GM18511 (cell line): ENCODE measurements around the gene IGSF3.
"Not testable (repeated sequence)": the region's sequence is repeated elsewhere in the genome, so short reads cannot be mapped to it uniquely, and the experiment has no call there.

ENCODE experiments used
- ATAC-seq: cut with Tn5 transposase; IDR thresholded peaks from one replicate; pipeline ENCODE4 v1.9.1; 2021; ENCODE audit warnings: mild to moderate bottlenecking, moderate library complexity; ENCODE audit not compliant: unreplicated experiment

The IGSF3 gene

DNA sequence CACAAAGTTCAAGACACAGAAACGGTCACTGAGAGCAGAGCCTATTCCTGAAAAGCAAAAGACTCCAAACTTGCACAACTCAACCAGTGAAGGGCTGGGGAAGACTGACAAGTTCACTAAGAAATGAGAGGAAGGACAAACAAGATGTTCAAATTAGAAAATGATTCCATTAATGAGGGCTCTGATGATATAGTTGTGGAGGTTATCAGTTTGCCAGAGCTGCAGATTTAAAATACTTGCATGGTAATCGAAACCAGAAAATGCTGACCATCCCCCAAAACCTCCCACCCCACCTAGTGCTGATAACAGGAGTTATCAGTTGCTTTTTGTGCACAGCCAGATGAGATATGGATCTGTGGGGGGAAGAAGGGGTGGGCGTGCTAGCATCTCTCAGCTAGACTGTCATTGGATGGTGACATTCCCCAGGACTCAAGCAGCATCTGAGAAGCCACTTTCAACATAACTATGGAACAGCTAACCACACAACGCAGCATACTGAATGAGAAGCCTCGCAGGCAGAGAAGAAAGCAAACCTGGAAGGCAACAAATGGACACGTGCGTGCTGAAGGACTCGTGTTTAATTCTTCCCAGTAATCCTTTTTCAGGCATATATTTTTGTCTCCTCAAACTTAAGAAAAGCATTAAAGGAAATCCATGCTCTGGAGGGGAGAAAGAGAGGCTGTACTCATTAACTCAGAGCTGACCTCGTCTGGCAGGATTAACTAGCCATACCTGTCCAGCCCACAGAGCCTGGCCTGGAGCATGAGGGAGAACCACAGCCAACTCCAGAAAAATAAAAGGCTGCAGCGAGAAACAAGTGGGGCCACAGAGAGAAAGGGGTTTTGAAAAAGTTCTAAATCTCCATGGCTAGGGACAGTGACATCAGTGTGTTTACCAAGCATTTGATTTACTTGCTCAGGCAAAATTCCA lies 35.3 kb downstream of the IGSF3 start:
- not testable (repeated sequence) for ATAC-seq

GRCh38 chr1:116631554-116631953 lies 36.0 kb downstream of the IGSF3 start:
- ATAC-seq: not testable (repeated sequence)

GRCh38 chr1:116630057-116630456 lies 37.5 kb downstream of the IGSF3 start:
- not testable (repeated sequence) for ATAC-seq

- not testable (repeated sequence) for ATAC-seq
Measured at GRCh38 chr1:116629441-116629840, 38.1 kb downstream of the IGSF3 start.

GRCh38 chr1:116628448-116628847 lies 39.1 kb downstream of the IGSF3 start:
- no peak for ATAC-seq

GRCh38 chr1:116627357-116627756 lies 40.2 kb downstream of the IGSF3 start:
- ATAC-seq: not testable (repeated sequence)

- not testable (repeated sequence) for ATAC-seq
Measured at GRCh38 chr1:116626915-116627314, 40.6 kb downstream of the IGSF3 start.

DNA sequence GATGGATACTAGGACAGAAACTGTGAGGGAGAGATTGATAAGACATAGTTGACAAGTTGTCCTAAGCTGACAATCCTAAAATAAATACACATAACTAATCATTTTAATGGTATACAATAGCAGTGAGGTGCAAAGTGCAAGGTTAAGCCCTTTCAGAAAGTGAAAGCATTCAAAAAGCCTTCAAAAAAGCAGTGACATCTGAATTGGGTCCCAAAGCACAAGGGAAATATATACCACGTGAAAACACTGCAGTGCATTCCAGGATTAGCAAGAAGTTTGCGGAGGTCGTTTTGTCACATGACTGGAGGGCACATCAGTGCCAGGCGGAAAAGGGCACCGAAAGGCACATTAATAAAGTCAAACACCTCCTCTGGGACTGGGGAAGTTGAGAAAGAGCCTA lies 42.4 kb downstream of the IGSF3 start:
- not testable (repeated sequence) for ATAC-seq

DNA sequence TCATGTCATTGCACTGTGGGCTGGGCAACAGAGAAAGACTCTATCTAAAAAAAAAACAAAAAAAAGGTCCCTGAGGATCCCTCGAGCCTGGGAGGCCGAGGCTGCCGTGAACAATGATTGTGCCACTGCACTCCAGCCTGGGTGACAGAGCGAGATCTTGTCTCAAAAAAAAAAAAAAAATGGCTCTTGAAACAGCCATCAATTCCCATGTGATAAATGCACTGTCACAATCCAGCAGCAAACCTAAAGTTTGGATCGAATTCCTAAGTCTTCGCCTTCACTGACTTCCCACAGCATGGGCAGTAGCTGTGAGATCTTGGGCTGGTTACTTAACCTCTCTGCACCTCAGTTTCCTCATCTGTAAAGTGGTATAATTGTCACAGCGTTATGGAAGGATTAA lies 43.5 kb downstream of the IGSF3 start:
- ATAC-seq: no peak

- ATAC-seq: not testable (repeated sequence)
Measured at GRCh38 chr1:116622496-116622895, 45.0 kb downstream of the IGSF3 start.

DNA sequence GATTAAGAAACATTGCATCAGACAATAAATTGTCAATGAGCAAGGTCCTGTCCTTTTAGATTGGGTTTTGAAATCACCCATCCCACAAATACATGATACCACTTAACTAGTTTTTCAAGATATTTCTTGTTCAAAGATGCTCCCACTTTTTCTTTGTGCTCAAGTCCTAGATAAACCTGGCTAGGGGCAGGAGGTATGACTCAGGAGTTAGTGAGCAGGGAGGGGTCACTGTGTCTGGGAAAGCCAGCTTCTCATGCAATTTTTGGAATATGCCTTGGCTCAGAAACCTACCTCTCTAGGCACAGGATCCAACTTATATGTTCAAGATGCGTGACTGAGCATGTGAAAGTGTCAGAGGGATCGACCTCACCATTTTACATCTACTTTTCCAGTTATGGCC lies 45.8 kb downstream of the IGSF3 start:
- not testable (repeated sequence) for ATAC-seq

GRCh38 chr1:116620392-116620791 lies 47.1 kb downstream of the IGSF3 start:
- ATAC-seq: not testable (repeated sequence)

- not testable (repeated sequence) for ATAC-seq
Measured at GRCh38 chr1:116619106-116619505, 48.4 kb downstream of the IGSF3 start.

GRCh38 chr1:116617808-116618207 lies 49.7 kb downstream of the IGSF3 start:
- not testable (repeated sequence) for ATAC-seq

GRCh38 chr1:116613825-116614224 lies 53.7 kb downstream of the IGSF3 start:
- ATAC-seq: not testable (repeated sequence)

DNA sequence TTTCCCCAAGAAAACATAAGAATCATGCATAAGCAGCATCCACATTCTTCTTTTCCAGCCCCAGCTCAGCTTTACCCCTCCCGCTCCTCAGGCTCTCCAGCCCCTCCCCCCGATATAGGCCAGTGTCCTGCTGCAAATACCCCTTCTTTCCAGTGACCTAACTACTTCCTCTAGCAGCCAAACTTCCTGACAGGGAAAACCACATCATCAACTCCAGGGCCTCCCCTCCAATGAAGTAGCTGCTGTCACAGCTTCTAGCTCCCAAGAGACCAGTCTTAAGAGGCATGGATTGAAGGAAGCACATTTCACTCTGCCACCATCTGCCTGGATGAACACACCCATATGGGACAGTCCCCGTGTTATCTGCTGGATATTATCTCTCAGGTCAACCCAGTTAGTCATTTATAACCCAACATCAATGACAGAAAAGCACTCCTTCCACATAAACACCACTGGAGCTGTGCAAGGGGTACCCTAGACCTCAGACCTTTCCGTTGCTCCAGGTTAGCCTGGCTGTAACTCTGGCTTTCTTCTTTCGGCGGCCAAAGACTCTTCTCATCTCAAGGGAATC lies 57.6 kb downstream of the IGSF3 start:
- not testable (repeated sequence) for ATAC-seq

- ATAC-seq: not testable (repeated sequence)
Measured at GRCh38 chr1:116608841-116609240, 58.7 kb downstream of the IGSF3 start.

- ATAC-seq: not testable (repeated sequence)
Measured at GRCh38 chr1:116608151-116608550, 59.4 kb downstream of the IGSF3 start.

- ATAC-seq: not testable (repeated sequence)
Measured at GRCh38 chr1:116607463-116607862, 60.1 kb downstream of the IGSF3 start.

GRCh38 chr1:116606067-116606466 lies 61.5 kb downstream of the IGSF3 start:
- not testable (repeated sequence) for ATAC-seq

GRCh38 chr1:116605315-116605714 lies 62.2 kb downstream of the IGSF3 start:
- no peak for ATAC-seq

- not testable (repeated sequence) for ATAC-seq
Measured at GRCh38 chr1:116604408-116604807, 63.1 kb downstream of the IGSF3 start.
